ENCODE measurements around the gene SPINK6.

The SPINK6 gene

DNA sequence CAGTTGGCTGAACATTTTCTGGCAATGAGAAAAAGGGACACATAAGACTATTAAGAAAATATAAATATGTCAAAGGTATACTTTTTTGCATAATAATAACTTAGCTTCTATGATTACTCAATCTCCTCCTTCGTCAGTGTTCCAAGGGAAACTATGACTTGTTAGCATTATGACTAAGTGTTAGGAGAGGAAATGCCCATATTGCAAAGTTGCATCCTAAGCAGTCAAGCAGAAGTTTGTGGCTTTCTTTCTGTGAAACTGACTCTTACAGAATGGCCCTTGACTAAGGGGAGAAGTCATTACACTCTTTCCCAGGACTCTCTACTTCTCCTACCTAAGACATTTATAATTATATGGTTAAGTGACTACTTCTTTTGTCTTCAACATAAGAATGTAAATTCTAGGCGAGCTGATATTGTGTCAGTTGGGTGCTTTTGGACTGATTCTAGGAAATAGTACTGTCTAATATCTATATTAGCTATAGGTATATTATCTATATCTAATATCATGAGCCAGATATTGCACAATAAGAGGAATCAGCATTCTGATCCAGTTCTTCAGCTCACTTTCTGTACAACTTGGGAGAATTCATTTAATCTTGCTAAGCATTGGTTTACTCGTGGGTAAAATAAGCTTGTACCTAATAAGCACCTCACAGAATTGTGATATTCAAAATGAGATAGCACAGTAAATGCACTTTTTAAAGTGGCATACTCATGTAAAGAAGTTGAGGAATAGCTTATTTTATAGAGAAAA, 16.4 kb upstream of the SPINK6 start:
- Histone ChIP-seq H3K27ac (ENCODE audit: low read depth, low read length) (no peak overlapping the region), H3K4me1 (ENCODE audit: control insufficient read depth in 1 of 2, insufficient read depth in 2 of 2, low read length in 2 of 2) (no peaks in the 10 kb centered on the region), H3K36me3 (ENCODE audit: control insufficient read depth in 1 of 2, insufficient read depth in 2 of 2, low read length in 2 of 2) (no peaks in the 10 kb centered on the region), H3K4me3 (ENCODE audit: low read depth in 1 of 2, low read length in 2 of 2) (no peak overlapping the region), H3K27me3 (ENCODE audit: control insufficient read depth in 1 of 2, insufficient read depth in 2 of 2, low read length in 2 of 2) (no peaks in the 10 kb centered on the region), H3K9ac (ENCODE audit: low read depth in 1 of 2, low read length in 2 of 2) (no peak overlapping the region), H3K9me3 (ENCODE audit: control insufficient read depth in 1 of 2, low read length in 2 of 2) (no peaks in the 10 kb centered on the region)

- Histone ChIP-seq H3K4me3 (ENCODE audit: low read depth in 1 of 2, low read length in 2 of 2) (no peak overlapping the region), H3K9me3 (ENCODE audit: control insufficient read depth in 1 of 2, low read length in 2 of 2) (no peaks in the 10 kb centered on the region), H3K9ac (ENCODE audit: low read depth in 1 of 2, low read length in 2 of 2) (no peak overlapping the region), H3K27ac (ENCODE audit: low read depth, low read length) (no peak overlapping the region), H3K27me3 (ENCODE audit: control insufficient read depth in 1 of 2, insufficient read depth in 2 of 2, low read length in 2 of 2) (no peaks in the 10 kb centered on the region), H3K36me3 (ENCODE audit: control insufficient read depth in 1 of 2, insufficient read depth in 2 of 2, low read length in 2 of 2) (no peaks in the 10 kb centered on the region), H3K4me1 (ENCODE audit: control insufficient read depth in 1 of 2, insufficient read depth in 2 of 2, low read length in 2 of 2) (no peaks in the 10 kb centered on the region)
These were observed 11.8 kb upstream of the SPINK6 start for GRCh38 chr5:148191010-148191409.

DNA sequence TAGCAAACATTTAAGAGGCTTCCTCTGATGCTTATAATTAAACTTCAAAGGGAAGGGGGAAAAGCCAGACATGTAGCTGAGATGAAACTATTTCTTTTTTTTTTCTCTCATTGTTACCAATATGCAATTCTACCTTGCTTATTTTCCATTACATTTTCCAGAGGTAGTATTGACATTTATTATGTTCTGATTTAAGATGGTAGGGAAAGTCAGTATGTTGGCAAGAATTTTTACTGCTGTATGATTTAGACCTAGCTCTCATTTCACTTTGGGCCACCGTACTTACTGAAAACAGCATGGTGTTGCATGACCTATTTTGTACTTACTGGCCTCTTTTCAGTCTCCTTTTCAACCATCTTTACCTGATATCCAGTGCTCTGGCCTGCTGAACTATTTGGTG, 9.6 kb upstream of the SPINK6 start:
- H3K27ac ChIP-seq (ENCODE audit: low read depth, low read length) = no peak overlapping the region
- H3K27me3 ChIP-seq (ENCODE audit: control insufficient read depth in 1 of 2, insufficient read depth in 2 of 2, low read length in 2 of 2) = no peaks in the 10 kb centered on the region
- H3K4me1 ChIP-seq (ENCODE audit: control insufficient read depth in 1 of 2, insufficient read depth in 2 of 2, low read length in 2 of 2) = no peaks in the 10 kb centered on the region
- no peak overlapping the region for H3K4me3 ChIP-seq (ENCODE audit: low read depth in 1 of 2, low read length in 2 of 2)
- H3K9me3 ChIP-seq (ENCODE audit: control insufficient read depth in 1 of 2, low read length in 2 of 2) = no peaks in the 10 kb centered on the region
- no peaks in the 10 kb centered on the region for H3K36me3 ChIP-seq (ENCODE audit: control insufficient read depth in 1 of 2, insufficient read depth in 2 of 2, low read length in 2 of 2)
- H3K9ac ChIP-seq (ENCODE audit: low read depth in 1 of 2, low read length in 2 of 2) = no peak overlapping the region

- Histone ChIP-seq H3K4me1 (ENCODE audit: control insufficient read depth in 1 of 2, insufficient read depth in 2 of 2, low read length in 2 of 2) (no peaks in the 10 kb centered on the region), H3K27me3 (ENCODE audit: control insufficient read depth in 1 of 2, insufficient read depth in 2 of 2, low read length in 2 of 2) (peaks cover 0 to 3% of the 10 kb centered on the region in 2 donors), H3K9me3 (ENCODE audit: control insufficient read depth in 1 of 2, low read length in 2 of 2) (no peaks in the 10 kb centered on the region), H3K4me3 (ENCODE audit: low read depth in 1 of 2, low read length in 2 of 2) (no peak overlapping the region), H3K27ac (ENCODE audit: low read depth, low read length) (no peak overlapping the region), H3K36me3 (ENCODE audit: control insufficient read depth in 1 of 2, insufficient read depth in 2 of 2, low read length in 2 of 2) (no peaks in the 10 kb centered on the region), H3K9ac (ENCODE audit: low read depth in 1 of 2, low read length in 2 of 2) (no peak overlapping the region)
These were observed 1.7 kb upstream of the SPINK6 start for GRCh38 chr5:148201151-148201550.

GRCh38 chr5:148205044-148205806, 2.4 kb downstream of the SPINK6 start:
- Histone ChIP-seq H3K9me3 (ENCODE audit: control insufficient read depth in 1 of 2, low read length in 2 of 2) (no peaks in the 10 kb centered on the region), H3K27ac (ENCODE audit: low read depth, low read length) (no peak overlapping the region), H3K9ac (ENCODE audit: low read depth in 1 of 2, low read length in 2 of 2) (no peak overlapping the region), H3K36me3 (ENCODE audit: control insufficient read depth in 1 of 2, insufficient read depth in 2 of 2, low read length in 2 of 2) (no peaks in the 10 kb centered on the region), H3K4me3 (ENCODE audit: low read depth in 1 of 2, low read length in 2 of 2) (no peak overlapping the region), H3K4me1 (ENCODE audit: control insufficient read depth in 1 of 2, insufficient read depth in 2 of 2, low read length in 2 of 2) (no peaks in the 10 kb centered on the region), H3K27me3 (ENCODE audit: control insufficient read depth in 1 of 2, insufficient read depth in 2 of 2, low read length in 2 of 2) (peaks cover 0 to 3% of the 10 kb centered on the region in 2 donors)

DNA sequence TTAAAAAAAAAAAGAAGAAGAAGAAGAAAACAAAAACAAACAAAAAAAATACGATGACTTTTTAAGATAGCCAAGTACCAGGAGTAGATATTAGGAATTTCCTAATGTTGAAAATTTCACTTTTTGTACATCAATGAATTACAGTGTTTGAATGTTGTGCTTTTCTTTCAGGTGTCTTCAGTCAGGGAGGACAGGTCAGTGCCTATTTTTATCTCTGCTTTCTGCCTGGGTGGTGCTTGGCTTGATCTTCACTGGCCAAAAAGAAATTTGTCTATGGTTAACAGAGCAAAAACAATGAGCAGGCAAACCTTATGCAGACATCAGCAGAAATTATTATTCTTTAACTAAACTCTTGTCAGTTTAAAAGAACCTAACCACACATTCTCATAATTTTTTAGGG, 3.0 kb downstream of the SPINK6 start:
- Histone ChIP-seq H3K36me3 (ENCODE audit: control insufficient read depth in 1 of 2, insufficient read depth in 2 of 2, low read length in 2 of 2) (no peaks in the 10 kb centered on the region), H3K27ac (ENCODE audit: low read depth, low read length) (no peak overlapping the region), H3K27me3 (ENCODE audit: control insufficient read depth in 1 of 2, insufficient read depth in 2 of 2, low read length in 2 of 2) (peaks cover 0 to 3% of the 10 kb centered on the region in 2 donors)

DNA sequence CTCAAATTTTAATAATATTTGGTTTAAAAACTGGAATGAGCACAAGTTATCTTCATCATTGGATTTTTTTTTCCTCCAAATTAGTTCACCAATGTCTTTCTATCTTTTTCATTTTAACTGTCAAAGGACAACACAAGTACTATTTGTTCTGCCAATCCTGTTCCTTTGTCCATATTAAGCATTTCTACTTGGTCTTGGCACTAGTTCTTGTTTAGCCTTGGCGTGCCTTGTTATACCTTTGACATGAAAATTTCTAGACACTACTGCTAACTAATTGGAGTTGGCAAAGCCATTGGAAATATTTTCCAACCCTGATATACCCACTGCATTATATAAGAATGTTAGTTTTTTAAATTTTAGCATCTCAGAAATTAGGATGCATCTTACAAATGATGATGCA, 3.8 kb downstream of the SPINK6 start:
- Histone ChIP-seq H3K4me3 (ENCODE audit: low read depth in 1 of 2, low read length in 2 of 2) (no peak overlapping the region), H3K27me3 (ENCODE audit: control insufficient read depth in 1 of 2, insufficient read depth in 2 of 2, low read length in 2 of 2) (no peaks in the 10 kb centered on the region), H3K9ac (ENCODE audit: low read depth in 1 of 2, low read length in 2 of 2) (no peak overlapping the region), H3K27ac (ENCODE audit: low read depth, low read length) (no peak overlapping the region), H3K36me3 (ENCODE audit: control insufficient read depth in 1 of 2, insufficient read depth in 2 of 2, low read length in 2 of 2) (no peaks in the 10 kb centered on the region), H3K4me1 (ENCODE audit: control insufficient read depth in 1 of 2, insufficient read depth in 2 of 2, low read length in 2 of 2) (no peaks in the 10 kb centered on the region), H3K9me3 (ENCODE audit: control insufficient read depth in 1 of 2, low read length in 2 of 2) (no peaks in the 10 kb centered on the region)

More for the DNA sequence above, 3.0 kb downstream of the SPINK6 start:
- no peak overlapping the region for H3K9ac ChIP-seq (ENCODE audit: low read depth in 1 of 2, low read length in 2 of 2)
- no peaks in the 10 kb centered on the region for H3K4me1 ChIP-seq (ENCODE audit: control insufficient read depth in 1 of 2, insufficient read depth in 2 of 2, low read length in 2 of 2)
- no peak overlapping the region for H3K4me3 ChIP-seq (ENCODE audit: low read depth in 1 of 2, low read length in 2 of 2)
- no peaks in the 10 kb centered on the region for H3K9me3 ChIP-seq (ENCODE audit: control insufficient read depth in 1 of 2, low read length in 2 of 2)

- H3K27me3 ChIP-seq (ENCODE audit: control insufficient read depth in 1 of 2, insufficient read depth in 2 of 2, low read length in 2 of 2) = no peaks in the 10 kb centered on the region
These were observed 5.4 kb downstream of the SPINK6 start for GRCh38 chr5:148208226-148208625.

DNA sequence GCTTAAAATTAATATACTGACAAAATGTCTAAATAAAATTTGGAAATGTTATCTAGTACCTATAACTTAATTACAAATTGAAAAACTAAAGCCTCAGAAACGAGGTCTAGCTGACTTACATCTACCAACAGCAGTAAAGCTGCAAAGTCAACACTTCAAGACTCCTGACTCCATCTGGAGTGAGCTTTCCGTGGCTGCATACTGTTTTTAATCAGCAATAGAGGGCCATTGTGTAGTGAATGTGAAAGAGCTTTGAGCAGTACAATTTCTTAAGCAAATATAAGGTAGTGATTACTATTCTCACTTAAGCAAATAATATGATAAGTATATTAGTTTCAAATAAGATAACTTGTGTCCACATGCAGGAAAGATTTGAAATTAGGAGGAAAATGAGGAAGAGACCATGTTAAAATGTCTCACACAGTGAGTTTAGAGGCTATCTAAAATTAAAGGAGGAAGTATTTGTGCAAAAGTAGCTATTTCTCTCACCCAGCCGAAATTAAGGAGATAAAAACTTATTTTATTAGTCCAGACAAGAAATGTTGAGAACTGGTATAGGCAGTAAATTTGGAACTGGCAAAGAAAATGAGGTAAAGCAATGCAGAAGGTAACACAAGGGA, 6.4 kb downstream of the SPINK6 start:
- Histone ChIP-seq H3K27ac (ENCODE audit: low read depth, low read length) (no peak overlapping the region), H3K4me3 (ENCODE audit: low read depth in 1 of 2, low read length in 2 of 2) (no peak overlapping the region), H3K36me3 (ENCODE audit: control insufficient read depth in 1 of 2, insufficient read depth in 2 of 2, low read length in 2 of 2) (no peaks in the 10 kb centered on the region), H3K9ac (ENCODE audit: low read depth in 1 of 2, low read length in 2 of 2) (no peak overlapping the region), H3K9me3 (ENCODE audit: control insufficient read depth in 1 of 2, low read length in 2 of 2) (no peaks in the 10 kb centered on the region), H3K27me3 (ENCODE audit: control insufficient read depth in 1 of 2, insufficient read depth in 2 of 2, low read length in 2 of 2) (no peaks in the 10 kb centered on the region), H3K4me1 (ENCODE audit: control insufficient read depth in 1 of 2, insufficient read depth in 2 of 2, low read length in 2 of 2) (no peaks in the 10 kb centered on the region)

More at GRCh38 chr5:148208226-148208625, 5.4 kb downstream of the SPINK6 start:
- Histone ChIP-seq H3K4me1 (ENCODE audit: control insufficient read depth in 1 of 2, insufficient read depth in 2 of 2, low read length in 2 of 2) (no peaks in the 10 kb centered on the region), H3K36me3 (ENCODE audit: control insufficient read depth in 1 of 2, insufficient read depth in 2 of 2, low read length in 2 of 2) (no peaks in the 10 kb centered on the region), H3K4me3 (ENCODE audit: low read depth in 1 of 2, low read length in 2 of 2) (no peak overlapping the region), H3K9me3 (ENCODE audit: control insufficient read depth in 1 of 2, low read length in 2 of 2) (no peaks in the 10 kb centered on the region), H3K9ac (ENCODE audit: low read depth in 1 of 2, low read length in 2 of 2) (no peak overlapping the region), H3K27ac (ENCODE audit: low read depth, low read length) (no peak overlapping the region)

- no peaks in the 10 kb centered on the region for H3K27me3 ChIP-seq (ENCODE audit: control insufficient read depth in 1 of 2, insufficient read depth in 2 of 2, low read length in 2 of 2)
- H3K4me1 ChIP-seq (ENCODE audit: control insufficient read depth in 1 of 2, insufficient read depth in 2 of 2, low read length in 2 of 2) = no peaks in the 10 kb centered on the region
These were observed 11.9 kb downstream of the SPINK6 start for GRCh38 chr5:148214665-148215185.

More at GRCh38 chr5:148214665-148215185, 11.9 kb downstream of the SPINK6 start:
- Histone ChIP-seq H3K27ac (ENCODE audit: low read depth, low read length) (no peak overlapping the region), H3K36me3 (ENCODE audit: control insufficient read depth in 1 of 2, insufficient read depth in 2 of 2, low read length in 2 of 2) (no peaks in the 10 kb centered on the region), H3K9ac (ENCODE audit: low read depth in 1 of 2, low read length in 2 of 2) (no peak overlapping the region), H3K4me3 (ENCODE audit: low read depth in 1 of 2, low read length in 2 of 2) (no peak overlapping the region), H3K9me3 (ENCODE audit: control insufficient read depth in 1 of 2, low read length in 2 of 2) (no peaks in the 10 kb centered on the region)

Data from duodenal mucosa (tissue), 2 donors.